ENCODE measurements around the gene BHLHA15.

The BHLHA15 gene

GRCh38 chr7:98203261-98203963, 7.8 kb upstream of the BHLHA15 start:
- H3K4me3 ChIP-seq (replicated peaks; ENCODE audit: low read depth, low read length), result no peak overlapping the region
- no peak for DNase-seq (ENCODE audit: extremely low read depth, low read depth)
- TF ChIP-seq CTCF (IDR thresholded peaks at IDR 0.05; ENCODE audit: low read depth, low read length, missing control alignments), result no peak

DNA sequence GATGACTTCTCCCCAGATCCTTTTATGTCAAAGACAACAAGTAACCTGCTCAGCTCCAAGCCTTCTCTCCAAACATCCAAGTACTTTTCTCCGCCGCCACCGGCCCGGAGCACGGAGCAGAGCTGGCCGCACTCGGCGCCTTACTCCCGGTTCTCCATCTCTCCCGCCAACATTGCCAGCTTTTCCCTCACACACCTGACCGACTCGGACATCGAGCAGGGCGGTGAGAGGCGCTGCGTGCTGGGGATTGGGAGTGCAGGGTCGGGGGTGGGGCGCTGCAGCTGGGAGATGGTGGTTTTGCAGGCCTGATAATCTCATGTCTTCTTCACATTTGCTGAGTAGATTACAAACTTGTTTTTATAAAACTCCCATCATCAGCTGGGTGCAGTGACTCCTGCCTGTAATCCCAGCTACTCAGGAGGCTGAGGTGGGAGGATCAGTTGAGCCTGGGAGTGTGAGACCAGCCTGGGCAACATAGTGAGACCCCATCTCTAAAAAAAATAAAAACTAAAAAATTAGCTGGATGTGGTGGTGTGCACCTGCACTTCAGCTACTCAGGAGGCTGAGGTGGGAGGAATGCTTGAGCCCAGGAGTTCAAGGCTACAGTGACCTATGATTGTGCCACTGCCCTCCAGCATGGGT, 7.2 kb upstream of the BHLHA15 start:
- TF ChIP-seq CTCF (IDR thresholded peaks at IDR 0.05; ENCODE audit: low read depth, low read length, missing control alignments), result no peak
- no peak for DNase-seq (ENCODE audit: extremely low read depth, low read depth)
- no peak overlapping the region for H3K4me3 ChIP-seq (replicated peaks; ENCODE audit: low read depth, low read length)

DNA sequence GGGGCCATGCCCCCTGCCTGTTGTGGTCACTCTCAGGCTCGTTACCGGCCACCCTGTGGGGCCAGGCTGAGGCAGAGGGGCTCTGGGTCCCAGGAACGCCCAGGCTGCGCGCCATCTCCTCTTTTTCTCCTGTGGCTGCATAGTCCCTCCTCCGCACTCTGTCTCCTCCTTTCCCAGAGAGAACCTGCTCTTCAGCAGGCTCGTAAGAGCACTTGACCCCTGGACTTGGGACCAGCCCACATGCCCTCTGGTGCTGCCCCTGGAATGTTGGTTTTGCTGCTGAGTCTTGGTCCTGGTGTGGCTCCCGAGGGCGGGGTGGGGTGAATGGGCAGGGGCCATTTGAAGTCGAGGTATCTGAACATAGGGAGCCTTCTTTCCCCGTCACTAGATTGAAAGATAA, 6.6 kb upstream of the BHLHA15 start:
- no peak for DNase-seq (ENCODE audit: extremely low read depth, low read depth)
- no peak overlapping the region for H3K4me3 ChIP-seq (replicated peaks; ENCODE audit: low read depth, low read length)
- TF ChIP-seq CTCF (IDR thresholded peaks at IDR 0.05; ENCODE audit: low read depth, low read length, missing control alignments), result no peak

GRCh38 chr7:98205162-98205845, 5.9 kb upstream of the BHLHA15 start:
- no peak for DNase-seq (ENCODE audit: extremely low read depth, low read depth)
- no peak overlapping the region for H3K4me3 ChIP-seq (replicated peaks; ENCODE audit: low read depth, low read length)
- no peak for TF ChIP-seq CTCF (IDR thresholded peaks at IDR 0.05; ENCODE audit: low read depth, low read length, missing control alignments)

DNA sequence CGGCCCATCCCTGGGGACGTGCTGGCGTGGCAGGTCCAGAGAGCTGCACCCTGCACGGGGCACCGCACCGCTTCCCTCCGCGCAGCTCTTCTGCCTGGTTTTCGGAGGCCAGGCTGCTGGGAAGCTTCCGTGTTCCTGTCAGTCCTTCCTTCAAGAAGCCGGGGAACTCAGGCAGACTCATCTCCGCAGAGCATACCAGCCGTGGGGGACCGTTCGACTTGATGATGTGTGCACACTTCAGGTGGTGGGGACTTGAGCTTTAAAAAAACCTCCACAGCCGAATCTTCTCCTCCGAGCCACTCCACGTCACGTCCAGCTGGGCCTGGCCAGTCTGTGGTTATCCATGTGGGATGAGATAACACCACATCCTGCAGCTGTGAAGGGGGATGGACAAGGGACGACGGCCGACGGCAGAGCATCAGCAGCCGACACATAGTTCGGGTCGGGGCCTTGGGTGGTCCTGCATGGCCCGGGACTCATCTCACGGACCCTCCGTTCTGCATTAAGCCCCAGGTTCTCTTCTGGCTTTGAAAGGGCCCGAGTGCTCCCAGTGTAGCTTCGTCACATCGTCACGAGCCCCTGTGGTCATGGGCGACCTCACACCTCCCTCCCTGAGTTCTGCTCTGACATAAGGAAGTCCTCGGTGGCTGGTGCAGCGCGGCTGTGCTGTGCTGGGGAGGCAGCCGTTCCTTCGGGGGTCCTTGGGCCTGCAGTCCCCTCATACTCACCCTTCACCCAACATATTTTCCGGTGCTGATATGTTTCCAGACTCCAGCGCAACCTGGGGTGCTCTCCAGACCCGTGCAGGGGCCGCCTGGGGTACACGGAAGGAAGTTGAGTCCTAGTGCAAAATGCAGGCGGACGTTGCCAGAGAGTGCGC, 4.5 kb upstream of the BHLHA15 start:
- TF ChIP-seq CTCF (IDR thresholded peaks at IDR 0.05; ENCODE audit: low read depth, low read length, missing control alignments), result no peak
- H3K4me3 ChIP-seq (replicated peaks; ENCODE audit: low read depth, low read length), result no peak overlapping the region
- DNase-seq (ENCODE audit: extremely low read depth, low read depth), result no peak

- no peak for TF ChIP-seq CTCF (IDR thresholded peaks at IDR 0.05; ENCODE audit: low read depth, low read length, missing control alignments)
- no peak for DNase-seq (ENCODE audit: extremely low read depth, low read depth)
- no peak overlapping the region for H3K4me3 ChIP-seq (replicated peaks; ENCODE audit: low read depth, low read length)
Observed at GRCh38 chr7:98209166-98209920, 1.9 kb upstream of the BHLHA15 start.

Data from HFF-Myc (cell line).